GM23338 (cell line): Measurements from ENCODE around the gene ZBTB39.

Experiments used
- CREB1 ChIP-seq: fragments of 250-450 bp; sonication (Bioruptor Pico); IDR thresholded peaks from 2 replicates; pipeline ENCODE4 v1.5.0; 2020; ENCODE audit warnings: low read depth, mild to moderate bottlenecking, moderate library complexity
- EZH2 ChIP-seq: fragments of 200-600 bp; sonication (generic); IDR thresholded peaks from one replicate; pipeline ENCODE4 v1.8.0; 2017; ENCODE audit warnings: antibody characterized with exemption, mild to moderate bottlenecking, low read depth; ENCODE audit not compliant: unreplicated experiment
- EZH2phosphoT487 ChIP-seq: fragments of 200-600 bp; sonication (generic); IDR thresholded peaks from one replicate; pipeline ENCODE4 v1.8.1; 2018; ENCODE audit warnings: antibody characterized with exemption; ENCODE audit not compliant: unreplicated experiment
- JUNB ChIP-seq: IDR thresholded peaks from one replicate; pipeline ENCODE4 v1.6.1; 2016; ENCODE audit warnings: antibody characterized with exemption; ENCODE audit not compliant: unreplicated experiment
- NANOG ChIP-seq: IDR thresholded peaks from 2 replicates; pipeline ENCODE4 v1.6.1; 2016; ENCODE audit warnings: antibody characterized with exemption, borderline replicate concordance
- POLR2AphosphoS5 ChIP-seq: IDR thresholded peaks from 2 replicates; pipeline ENCODE4 v1.6.1; 2016; ENCODE audit warnings: antibody characterized with exemption, low read depth
- REST ChIP-seq: IDR thresholded peaks from one replicate; pipeline ENCODE4 v1.6.1; 2018; ENCODE audit warnings: antibody characterized with exemption; ENCODE audit not compliant: unreplicated experiment
- STAT1 ChIP-seq: IDR thresholded peaks from one replicate; pipeline ENCODE4 v1.6.1; 2016; ENCODE audit warnings: antibody characterized with exemption; ENCODE audit not compliant: unreplicated experiment
- ZNF114 ChIP-seq: fragments of 250-450 bp; sonication (Bioruptor Pico); IDR thresholded peaks from 2 replicates; pipeline ENCODE4 v1.5.0; 2020; ENCODE audit warnings: mild to moderate bottlenecking, moderate library complexity
- ZNF331 ChIP-seq: fragments of 250-450 bp; sonication (Bioruptor Pico); IDR thresholded peaks from 2 replicates; pipeline ENCODE4 v1.5.0; 2020; ENCODE audit warnings: low read depth, mild to moderate bottlenecking, moderate library complexity
- ZNF462 ChIP-seq: fragments of 250-450 bp; sonication (Bioruptor Pico); IDR thresholded peaks from 2 replicates; pipeline ENCODE4 v1.5.0; 2020; ENCODE audit warnings: mild to moderate bottlenecking, moderate library complexity
- TF ChIP-seq, protein P1 (sequence below), 2 experiments: fragments of 200-600 bp in 1 of 2; sonication (generic) in 1 of 2; conservative IDR thresholded peaks; 2 replicates each; pipeline versions ENCODE4 v1.5.1 to v1.6.1; 2016 to 2017; ENCODE audit warnings: antibody characterized with exemption in 2 of 2, low read depth in 2 of 2, mild to moderate bottlenecking in 2 of 2, moderate library complexity in 1 of 2
- TF ChIP-seq, protein P2 (sequence below): IDR thresholded peaks from 2 replicates; pipeline ENCODE4 v1.6.1; 2016; ENCODE audit warnings: antibody characterized with exemption

DNA sequence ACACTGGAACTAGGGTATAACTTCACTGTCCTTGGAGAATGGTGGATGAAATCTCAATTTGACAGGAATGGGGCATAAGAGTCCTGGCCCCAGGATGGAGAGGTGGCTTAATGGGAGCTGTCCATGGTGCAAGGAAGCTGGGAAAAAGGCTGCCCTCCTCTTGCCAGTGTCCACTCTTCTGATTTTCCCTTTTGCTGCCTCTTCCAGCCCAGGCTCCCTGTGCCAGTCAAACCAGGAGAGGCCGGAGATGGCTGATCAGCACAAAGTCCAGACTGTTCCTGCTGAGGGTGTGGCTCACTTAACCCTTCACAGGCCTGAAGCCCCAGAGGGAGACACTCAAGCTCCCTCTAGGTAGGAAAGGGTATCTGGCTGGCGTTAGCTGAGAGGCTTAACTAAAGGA, 43.5 kb upstream of the ZBTB39 start, which contains the start of gene MYO1A:
- TF ChIP-seq, protein P1, sequence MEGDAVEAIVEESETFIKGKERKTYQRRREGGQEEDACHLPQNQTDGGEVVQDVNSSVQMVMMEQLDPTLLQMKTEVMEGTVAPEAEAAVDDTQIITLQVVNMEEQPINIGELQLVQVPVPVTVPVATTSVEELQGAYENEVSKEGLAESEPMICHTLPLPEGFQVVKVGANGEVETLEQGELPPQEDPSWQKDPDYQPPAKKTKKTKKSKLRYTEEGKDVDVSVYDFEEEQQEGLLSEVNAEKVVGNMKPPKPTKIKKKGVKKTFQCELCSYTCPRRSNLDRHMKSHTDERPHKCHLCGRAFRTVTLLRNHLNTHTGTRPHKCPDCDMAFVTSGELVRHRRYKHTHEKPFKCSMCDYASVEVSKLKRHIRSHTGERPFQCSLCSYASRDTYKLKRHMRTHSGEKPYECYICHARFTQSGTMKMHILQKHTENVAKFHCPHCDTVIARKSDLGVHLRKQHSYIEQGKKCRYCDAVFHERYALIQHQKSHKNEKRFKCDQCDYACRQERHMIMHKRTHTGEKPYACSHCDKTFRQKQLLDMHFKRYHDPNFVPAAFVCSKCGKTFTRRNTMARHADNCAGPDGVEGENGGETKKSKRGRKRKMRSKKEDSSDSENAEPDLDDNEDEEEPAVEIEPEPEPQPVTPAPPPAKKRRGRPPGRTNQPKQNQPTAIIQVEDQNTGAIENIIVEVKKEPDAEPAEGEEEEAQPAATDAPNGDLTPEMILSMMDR (conservative IDR thresholded peaks at IDR 0.05; ENCODE audit: low read depth in 2 of 2), result no peak
- no peak for TF ChIP-seq CREB1 (CRISPR knock-in tag)
- no peak for TF ChIP-seq POLR2AphosphoS5
- TF ChIP-seq REST, result peak; percentile 83
- TF ChIP-seq NANOG, result no peak
- TF ChIP-seq JUNB, result no peak
- no peak for TF ChIP-seq EZH2
- TF ChIP-seq, protein P2, sequence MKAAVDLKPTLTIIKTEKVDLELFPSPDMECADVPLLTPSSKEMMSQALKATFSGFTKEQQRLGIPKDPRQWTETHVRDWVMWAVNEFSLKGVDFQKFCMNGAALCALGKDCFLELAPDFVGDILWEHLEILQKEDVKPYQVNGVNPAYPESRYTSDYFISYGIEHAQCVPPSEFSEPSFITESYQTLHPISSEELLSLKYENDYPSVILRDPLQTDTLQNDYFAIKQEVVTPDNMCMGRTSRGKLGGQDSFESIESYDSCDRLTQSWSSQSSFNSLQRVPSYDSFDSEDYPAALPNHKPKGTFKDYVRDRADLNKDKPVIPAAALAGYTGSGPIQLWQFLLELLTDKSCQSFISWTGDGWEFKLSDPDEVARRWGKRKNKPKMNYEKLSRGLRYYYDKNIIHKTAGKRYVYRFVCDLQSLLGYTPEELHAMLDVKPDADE, result no peak
- TF ChIP-seq EZH2phosphoT487, result no peak
- no peak for TF ChIP-seq STAT1
- no peak for TF ChIP-seq ZNF331 (CRISPR knock-in tag)
- no peak for TF ChIP-seq ZNF462 (CRISPR knock-in tag)
- no peak for TF ChIP-seq ZNF114 (CRISPR knock-in tag)
